Erythroblast (primary cell): Measurements from ENCODE around the gene TSPAN9.

Experiments used
- GATA1 ChIP-seq: IDR thresholded peaks from 2 replicates; pipeline ENCODE4 v1.6.1; 2011; ENCODE audit warnings: low read depth, mild to moderate bottlenecking, control low read depth, low read length, moderate library complexity
- POLR2A ChIP-seq: IDR thresholded peaks from 2 replicates; pipeline ENCODE4 v1.6.1; 2011; ENCODE audit warnings: mild to moderate bottlenecking, low read length

- TF ChIP-seq POLR2A: no peak
- TF ChIP-seq GATA1: no peak
Measured at GRCh38 chr12:3032161-3032560, 45.0 kb upstream of the TSPAN9 start.
